Omental fat pad (tissue), 4 donors: ENCODE results near the gene PROB1. TPM values are rescaled to one million over a fixed set of nuclear protein-coding genes. Genes with fewer than 3 reads are reported as not detected.
"Not testable (repeated sequence)": the region's sequence is repeated elsewhere in the genome, so short reads cannot be mapped to it uniquely, and the experiment has no call there.

Experiments
- ATAC-seq: fragments of 150-250 bp; one replicate; pipeline ENCODE4 v1.9.1; 2016; ENCODE audit warnings: mild to moderate bottlenecking, moderate library complexity; ENCODE audit not compliant: low FRiP score
- DNase-seq: peaks from one replicate; pipeline ENCODE4 v3.0.0-alpha.2; 2019; ENCODE audit warnings: low spot score
- total RNA-seq, 4 donors: library from RNA; depleted of rRNA; stranded (reverse); fragments of >200 nt; gene quantifications; one replicate each; pipeline ENCODE4 v1.1.0, GENCODE V29; 2016
- TF ChIP-seq, protein P1 (sequence below), 3 donors: fragments of 450-650 bp; IDR thresholded peaks; one replicate each; pipeline ENCODE4 v1.5.1; 2016 to 2017; ENCODE audit warnings: antibody characterized with exemption in 3 of 3, mild to moderate bottlenecking in 3 of 3, moderate library complexity in 2 of 3

Gene PROB1
- total RNA-seq, 4 donors from 2014 or later: 0.46 to 2.0 (median 1.2) TPM

DNA sequence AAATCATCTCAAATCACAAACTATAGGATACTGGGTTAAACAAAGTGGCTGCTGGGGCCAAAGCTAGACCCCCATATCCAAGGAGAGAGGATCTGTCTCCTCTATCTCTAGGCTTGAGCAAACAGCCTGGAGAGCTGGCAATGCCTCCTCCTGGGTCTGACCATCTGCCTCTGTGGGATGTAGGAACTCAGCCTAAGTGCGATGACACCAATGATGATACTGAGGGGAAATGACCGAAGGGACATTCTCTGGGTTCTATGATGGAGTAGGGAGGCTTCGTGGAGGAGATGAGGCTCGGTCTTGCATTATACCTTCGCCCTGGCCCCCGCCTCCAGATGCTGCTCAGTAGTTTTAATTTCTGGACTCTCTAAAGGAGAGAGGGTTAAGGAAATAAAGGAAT lies 18.2 kb upstream of the PROB1 start:
- no peak for ATAC-seq
- DNase-seq: no peak
- TF ChIP-seq, protein P1, sequence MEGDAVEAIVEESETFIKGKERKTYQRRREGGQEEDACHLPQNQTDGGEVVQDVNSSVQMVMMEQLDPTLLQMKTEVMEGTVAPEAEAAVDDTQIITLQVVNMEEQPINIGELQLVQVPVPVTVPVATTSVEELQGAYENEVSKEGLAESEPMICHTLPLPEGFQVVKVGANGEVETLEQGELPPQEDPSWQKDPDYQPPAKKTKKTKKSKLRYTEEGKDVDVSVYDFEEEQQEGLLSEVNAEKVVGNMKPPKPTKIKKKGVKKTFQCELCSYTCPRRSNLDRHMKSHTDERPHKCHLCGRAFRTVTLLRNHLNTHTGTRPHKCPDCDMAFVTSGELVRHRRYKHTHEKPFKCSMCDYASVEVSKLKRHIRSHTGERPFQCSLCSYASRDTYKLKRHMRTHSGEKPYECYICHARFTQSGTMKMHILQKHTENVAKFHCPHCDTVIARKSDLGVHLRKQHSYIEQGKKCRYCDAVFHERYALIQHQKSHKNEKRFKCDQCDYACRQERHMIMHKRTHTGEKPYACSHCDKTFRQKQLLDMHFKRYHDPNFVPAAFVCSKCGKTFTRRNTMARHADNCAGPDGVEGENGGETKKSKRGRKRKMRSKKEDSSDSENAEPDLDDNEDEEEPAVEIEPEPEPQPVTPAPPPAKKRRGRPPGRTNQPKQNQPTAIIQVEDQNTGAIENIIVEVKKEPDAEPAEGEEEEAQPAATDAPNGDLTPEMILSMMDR (IDR thresholded peaks at IDR 0.05): no peak

DNA sequence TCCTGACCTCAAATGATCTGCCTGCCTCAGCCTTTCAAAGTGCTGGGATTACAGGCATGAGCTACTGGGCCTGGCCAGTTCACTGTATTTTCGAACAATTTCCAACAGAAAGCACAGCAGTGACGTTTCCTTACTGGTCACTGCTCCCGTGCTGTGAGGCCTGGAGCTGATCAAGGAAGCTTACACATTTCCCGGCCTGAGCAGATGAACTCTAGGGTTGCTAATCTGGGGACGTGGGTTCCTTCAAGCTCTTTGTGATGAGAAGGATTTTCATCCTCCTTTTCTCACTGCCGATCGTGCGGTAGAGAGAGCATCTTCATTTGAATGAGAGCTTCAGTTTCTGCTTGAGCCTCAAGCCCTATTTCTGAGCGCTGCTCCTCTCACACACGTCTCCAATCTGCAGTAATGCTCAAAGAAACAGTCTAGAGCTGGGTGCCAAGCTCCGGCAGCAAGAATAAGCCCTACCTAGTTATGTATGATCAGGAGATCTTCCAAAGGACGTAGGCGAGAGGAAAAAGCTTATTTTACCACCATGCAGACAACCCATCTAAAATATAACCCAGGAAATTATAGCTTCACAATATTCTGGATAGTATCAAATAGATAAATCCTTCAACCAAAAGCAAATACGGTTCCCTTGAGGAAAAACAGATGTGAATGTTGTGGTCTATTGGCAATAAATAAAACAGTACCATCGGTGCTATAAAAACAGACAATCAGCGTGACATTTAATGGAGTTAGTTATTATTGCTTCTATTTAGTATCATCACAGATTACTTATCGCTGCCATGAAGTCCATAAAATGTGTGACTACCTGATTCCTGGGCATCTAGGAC lies 16.3 kb upstream of the PROB1 start:
- TF ChIP-seq, protein P1 (IDR thresholded peaks at IDR 0.05): no peak
- ATAC-seq (no peak), DNase-seq (no peak)

DNA sequence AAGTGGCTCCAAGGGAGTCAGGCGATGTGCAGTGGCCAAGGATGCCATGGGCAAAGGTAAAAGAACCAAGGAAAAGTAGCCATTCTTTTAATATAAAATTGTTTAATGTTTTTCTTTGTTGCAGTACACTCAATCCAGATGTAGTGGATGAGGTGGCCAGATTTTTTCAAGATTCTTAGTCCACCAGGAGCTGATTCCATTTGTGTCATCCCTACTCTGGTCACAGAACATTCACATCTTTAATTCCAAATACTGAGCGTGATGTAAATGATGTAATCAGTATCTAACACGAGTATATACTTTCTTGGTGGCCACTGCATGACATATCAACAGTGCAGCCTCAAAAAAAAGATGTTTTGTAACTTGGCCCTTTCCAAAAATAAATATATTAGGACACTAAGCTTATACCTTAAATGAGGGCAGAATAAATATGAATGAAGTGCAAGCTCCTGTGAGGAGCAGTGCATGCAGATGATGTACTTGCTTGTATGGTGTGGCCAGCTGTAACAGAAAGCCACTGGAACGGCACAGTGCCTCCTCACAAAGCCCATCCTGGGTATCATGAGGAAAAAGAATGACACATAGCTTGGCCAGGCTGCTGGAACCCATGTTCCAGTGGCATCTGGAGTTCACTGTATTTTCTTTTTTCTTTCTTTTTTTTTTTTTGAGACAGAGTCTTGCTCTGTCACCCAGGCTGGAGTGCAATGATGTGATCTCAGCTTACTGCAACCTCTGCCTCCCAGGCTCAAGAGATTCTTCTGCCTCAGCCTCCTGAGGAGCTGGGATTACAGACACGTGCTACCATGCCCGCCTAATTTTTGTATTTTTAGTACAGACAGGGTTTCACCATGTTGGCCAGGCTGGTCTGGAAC lies 15.5 kb upstream of the PROB1 start:
- ATAC-seq (no peak), DNase-seq (no peak)
- TF ChIP-seq, protein P1 (IDR thresholded peaks at IDR 0.05): no peak

DNA sequence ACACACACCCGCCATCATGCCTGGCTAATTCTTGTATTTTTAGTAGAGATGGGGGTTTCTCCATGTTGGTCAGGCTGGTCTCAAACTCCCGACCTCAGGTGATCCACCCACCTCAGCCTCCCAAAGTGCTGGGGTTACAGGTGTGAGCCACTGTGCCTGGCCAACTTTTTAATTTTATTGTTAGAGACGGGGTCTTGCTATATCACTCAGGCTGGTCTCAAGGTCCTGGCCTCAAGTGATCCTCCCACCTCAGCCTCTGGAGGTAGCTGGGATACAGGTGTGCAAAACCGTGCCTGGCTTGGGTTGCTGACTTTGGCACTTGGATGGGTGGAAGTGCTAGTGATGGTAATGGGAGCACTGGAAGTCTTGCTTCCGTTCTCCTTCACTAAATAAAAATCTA lies 14.2 kb upstream of the PROB1 start:
- DNase-seq, ATAC-seq: not testable (repeated sequence)

DNA sequence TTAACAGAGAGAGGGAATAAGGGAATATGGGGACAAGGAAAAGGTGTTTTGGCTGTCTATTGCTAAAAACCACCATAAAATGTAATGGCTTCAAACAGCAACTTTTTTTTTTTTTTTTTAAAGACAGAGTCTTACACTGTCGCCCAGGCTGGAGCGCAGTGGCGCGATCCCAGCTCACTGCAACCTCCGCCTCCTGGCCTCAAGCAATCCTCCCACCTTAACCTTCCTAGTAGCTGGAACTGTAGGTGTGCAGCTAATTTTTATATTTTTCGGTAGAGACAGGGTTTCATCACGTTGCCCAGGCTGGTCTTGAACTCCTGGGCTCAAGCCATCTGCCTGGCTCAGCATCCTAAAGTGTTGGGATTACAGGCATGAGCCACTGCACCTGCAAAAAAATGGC lies 13.3 kb upstream of the PROB1 start:
- TF ChIP-seq, protein P1 (IDR thresholded peaks at IDR 0.05): no peak
- DNase-seq: no peak
- no peak for ATAC-seq

DNA sequence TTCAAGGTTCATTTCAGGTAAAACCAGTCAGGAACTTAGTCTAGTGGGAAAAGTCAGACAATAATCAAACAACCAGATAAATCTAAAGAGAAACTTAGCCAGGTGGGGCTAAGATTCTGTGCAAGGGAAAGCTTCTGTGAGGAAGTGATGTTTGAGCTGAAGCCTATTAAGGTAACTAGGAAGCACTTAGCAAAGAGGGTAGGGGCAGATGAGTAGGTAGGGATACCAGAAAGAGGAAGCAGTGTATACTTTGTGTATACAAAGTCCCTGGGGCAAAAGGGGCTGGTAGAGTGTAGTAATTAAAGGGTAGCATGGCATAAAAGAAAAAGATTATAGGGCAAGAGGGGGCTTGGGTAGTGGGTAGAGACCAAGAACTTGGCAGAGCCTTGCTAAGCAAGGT lies 12.6 kb upstream of the PROB1 start:
- TF ChIP-seq, protein P1 (IDR thresholded peaks at IDR 0.05): no peak
- no peak for DNase-seq
- no peak for ATAC-seq

DNA sequence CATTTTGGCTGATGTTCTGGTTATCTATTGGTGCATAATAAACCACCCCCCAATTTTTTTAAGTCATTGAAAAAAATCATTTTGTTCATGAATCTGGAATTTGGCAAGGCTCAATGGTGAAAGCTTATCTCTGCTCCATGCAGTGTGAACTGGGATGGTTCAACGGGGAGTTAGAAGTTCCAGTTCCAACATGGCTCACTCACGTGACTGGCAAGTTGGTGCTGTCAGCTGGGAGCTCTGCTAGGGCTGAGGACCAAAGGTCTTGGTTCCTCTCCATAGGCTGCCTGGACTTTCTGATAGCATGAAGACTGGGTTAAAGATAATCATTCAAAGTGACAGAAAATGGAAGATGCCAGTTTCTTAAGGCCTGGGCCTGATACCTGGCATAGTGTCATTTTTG lies 12.1 kb upstream of the PROB1 start:
- TF ChIP-seq, protein P1 (IDR thresholded peaks at IDR 0.05): no peak
- DNase-seq: no peak
- ATAC-seq: no peak
